OCI-LY1 (cell line): ENCODE data around the gene ADAM20.

Experiments
- H2AFZ ChIP-seq: fragments of 200-600 bp; sonication (generic), shearing (Covaris generic); 2 replicates; pipeline ENCODE4 v1.6.0; 2014; ENCODE audit warnings: antibody characterized with exemption, mild to moderate bottlenecking, low read length
- H3F3A ChIP-seq: fragments of 200-600 bp; sonication (generic), shearing (Covaris generic); 2 replicates; pipeline ENCODE4 v1.6.0; 2014; ENCODE audit warnings: mild to moderate bottlenecking, antibody characterized with exemption, low read length, moderate library complexity; ENCODE audit not compliant: insufficient read depth
- H3K27ac ChIP-seq: fragments of 200-600 bp; sonication (generic); 2 replicates; pipeline ENCODE4 v1.5.1; 2014; ENCODE audit warnings: low read length, mixed run types, mild to moderate bottlenecking, low read depth; ENCODE audit not compliant: poor library complexity, severe bottlenecking
- H3K27me3 ChIP-seq: fragments of 200-600 bp; sonication (generic); 2 replicates; pipeline ENCODE4 v1.6.0; 2014; ENCODE audit warnings: antibody characterized with exemption, mild to moderate bottlenecking, low read length, moderate library complexity; ENCODE audit not compliant: insufficient read depth
- H3K36me3 ChIP-seq: fragments of 200-600 bp; sonication (generic); 2 replicates; pipeline ENCODE4 v1.6.1; 2014; ENCODE audit warnings: mild to moderate bottlenecking, antibody characterized with exemption, low read length, moderate library complexity, mixed read lengths; ENCODE audit not compliant: insufficient read depth
- H3K4me1 ChIP-seq: fragments of 200-600 bp; sonication (generic); 2 replicates; pipeline ENCODE4 v1.5.1; 2014; ENCODE audit warnings: mild to moderate bottlenecking, low read length, moderate library complexity; ENCODE audit not compliant: insufficient read depth, severe bottlenecking
- H3K4me2 ChIP-seq: fragments of 200-600 bp; sonication (generic), shearing (Covaris generic); 2 replicates; pipeline ENCODE4 v1.6.1; 2014; ENCODE audit warnings: low read length
- H3K4me3 ChIP-seq: fragments of 200-600 bp; sonication (generic); 2 replicates; pipeline ENCODE4 v1.5.1; 2014; ENCODE audit warnings: low read length, low read depth, mild to moderate bottlenecking, mixed read lengths; ENCODE audit not compliant: poor library complexity, severe bottlenecking
- H3K79me2 ChIP-seq: fragments of 200-600 bp; shearing (Covaris generic); 2 replicates; pipeline ENCODE4 v1.6.1; 2016; ENCODE audit warnings: mixed run types, low read length, mixed read lengths; ENCODE audit not compliant: insufficient read depth
- H3K9ac ChIP-seq: fragments of 200-600 bp; sonication (generic), shearing (Covaris generic); 2 replicates; pipeline ENCODE4 v1.6.1; 2014; ENCODE audit warnings: mild to moderate bottlenecking, low read length, mixed read lengths
- H3K9me2 ChIP-seq: fragments of 200-600 bp; sonication (generic), shearing (Covaris generic); 2 replicates; pipeline ENCODE4 v1.6.1; 2014; ENCODE audit warnings: low read depth, mild to moderate bottlenecking, low read length, mixed read lengths
- H3K9me3 ChIP-seq: fragments of 200-600 bp; shearing (Covaris generic); 2 replicates; pipeline ENCODE4 v1.6.1; 2014; ENCODE audit warnings: low read length, mixed read lengths
- H4K20me1 ChIP-seq: fragments of 200-600 bp; sonication (generic), shearing (Covaris generic); 2 replicates; pipeline ENCODE4 v1.6.0; 2016; ENCODE audit warnings: mild to moderate bottlenecking, low read length; ENCODE audit not compliant: insufficient read depth
- CTCF ChIP-seq: fragments of 200-600 bp; sonication (generic), shearing (Covaris generic); IDR thresholded peaks from 2 replicates; pipeline ENCODE4 v1.5.1; 2017; ENCODE audit warnings: mild to moderate bottlenecking, antibody characterized with exemption, low read length, moderate library complexity, mixed read lengths
- EZH2 ChIP-seq: fragments of 200-600 bp; sonication (generic), shearing (Covaris generic); IDR thresholded peaks from 2 replicates; pipeline ENCODE4 v1.8.0; 2017; ENCODE audit warnings: borderline replicate concordance, mixed run types, mild to moderate bottlenecking, antibody characterized with exemption, low read length, moderate library complexity, mixed read lengths

The ADAM20 gene

GRCh38 chr14:70571139-70571538 is 36.3 kb upstream of the ADAM20 start:
- Histone ChIP-seq H3F3A (no peaks in the 10 kb centered on the region), H3K27me3 (no peaks in the 10 kb centered on the region), H3K9ac (no peak overlapping the region), H3K36me3 (peaks cover 9% of the 10 kb centered on the region; the same call in 1 of the 2 replicates), H4K20me1 (no peaks in the 10 kb centered on the region), H3K9me2 (no peaks in the 10 kb centered on the region), H3K4me3 (no peak overlapping the region), H2AFZ (no peak overlapping the region), H3K79me2 (no peaks in the 10 kb centered on the region), H3K4me1 (no peaks in the 10 kb centered on the region), H3K4me2 (no peak overlapping the region), H3K9me3 (0 out of 2 replicates have a peak, but pooled peaks cover 3% of the 10 kb centered on the region), H3K27ac (no peak overlapping the region)
- TF ChIP-seq EZH2 (no peak), CTCF (no peak)

- no peak overlapping the region for H3K4me2 ChIP-seq
- H3K27me3 ChIP-seq = no peaks in the 10 kb centered on the region
- no peak overlapping the region for H3K4me3 ChIP-seq
- no peak overlapping the region for H2AFZ ChIP-seq
- H3K36me3 ChIP-seq = peaks cover 33% of the 10 kb centered on the region
- no peaks in the 10 kb centered on the region for H3K79me2 ChIP-seq
- H3K4me1 ChIP-seq = no peaks in the 10 kb centered on the region
- no peaks in the 10 kb centered on the region for H4K20me1 ChIP-seq
- no peak overlapping the region for H3K27ac ChIP-seq
- H3F3A ChIP-seq = no peaks in the 10 kb centered on the region
- H3K9me2 ChIP-seq = no peaks in the 10 kb centered on the region
- peak; percentile 76 for TF ChIP-seq CTCF
- TF ChIP-seq EZH2 = no peak
- peaks cover 6% of the 10 kb centered on the region; the same call in 1 of the 2 replicates for H3K9me3 ChIP-seq
- H3K9ac ChIP-seq = no peak overlapping the region
These were observed 33.0 kb upstream of the ADAM20 start for GRCh38 chr14:70567791-70568190.

GRCh38 chr14:70563869-70564268 is 29.1 kb upstream of the ADAM20 start:
- H3K4me2 ChIP-seq = no peak overlapping the region
- no peak overlapping the region for H3K27ac ChIP-seq
- H3K79me2 ChIP-seq = no peaks in the 10 kb centered on the region
- no peaks in the 10 kb centered on the region for H3K4me1 ChIP-seq
- H3K9me2 ChIP-seq = no peaks in the 10 kb centered on the region
- H2AFZ ChIP-seq = no peak overlapping the region
- peaks cover 11% of the 10 kb centered on the region; the same call in 1 of the 2 replicates for H3K9me3 ChIP-seq
- H3K27me3 ChIP-seq = no peaks in the 10 kb centered on the region
- TF ChIP-seq CTCF (no peak), EZH2 (no peak)
- H3F3A ChIP-seq = no peaks in the 10 kb centered on the region
- no peak overlapping the region for H3K9ac ChIP-seq
- H3K4me3 ChIP-seq = no peak overlapping the region
- H3K36me3 ChIP-seq = peaks cover 41% of the 10 kb centered on the region
- no peaks in the 10 kb centered on the region for H4K20me1 ChIP-seq
